ENCODE results near the gene CIC. TPM values are rescaled to one million over a fixed set of nuclear protein-coding genes. Genes with fewer than 3 reads are reported as not detected.

Gene CIC
- total RNA-seq, 4 donors from 2014 or later: 57.8 to 90.0 (median 59.0) TPM

DNA sequence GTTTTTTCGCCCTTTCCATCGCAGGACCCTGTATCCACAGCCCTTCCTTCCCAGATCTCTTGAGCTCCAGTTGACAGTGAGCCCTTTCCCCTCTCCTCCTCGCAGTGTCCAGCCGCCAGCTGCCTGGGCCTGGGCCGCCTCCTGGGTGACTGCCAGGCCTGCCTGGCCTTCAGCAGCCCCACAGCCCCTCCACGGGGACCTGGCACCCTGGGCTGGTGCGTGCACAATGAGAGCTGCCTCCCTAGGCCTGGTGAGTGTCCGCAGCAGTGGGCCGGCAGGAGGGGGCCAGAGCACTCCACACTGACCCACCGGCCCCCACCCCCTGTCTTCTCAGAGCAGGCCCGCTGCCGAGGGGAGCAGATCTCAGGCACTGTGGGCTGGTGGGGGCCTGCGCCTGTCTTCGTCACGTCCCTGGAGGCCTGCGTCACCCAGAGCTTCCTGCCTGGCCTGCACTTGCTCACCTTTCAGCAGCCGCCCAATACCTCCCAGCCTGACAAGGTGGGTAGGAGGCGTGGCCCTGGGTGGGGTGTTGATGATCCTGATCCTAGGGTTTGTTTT is 75.4 kb downstream of the CIC start:
- intact Hi-C loops (cut with DNase I; ENCODE audit: low total_unique reads): no loop called here
- 90 to 93% methylated on average over 15 to 18 of the region's 18 CpGs for whole genome bisulfite sequencing, 2 donors

More for the DNA sequence above, 75.4 kb downstream of the CIC start:
- TF ChIP-seq CTCF (IDR thresholded peaks at IDR 0.05) (no peak), POLR2A (IDR thresholded peaks at IDR 0.05) (no peak)
- no peak overlapping the region for H3K4me3 ChIP-seq (ENCODE audit: low read depth, poor library complexity, severe bottlenecking)
- DNase-seq (ENCODE audit: low spot score in 2 of 2): no peak

Other genes with a start within 250 kb of the CIC start
- gene GRIK5, start 199.0 kb upstream of the CIC start, total RNA-seq: 1 to 10 TPM in 1 of 4 donors, under 1 TPM in 3; 0.11 to 1.4 (median 0.82) TPM
- gene ZNF574, start 193.1 kb upstream of the CIC start, total RNA-seq: 10 to 100 TPM; 28.4 to 52.1 (median 30.8) TPM
- gene POU2F2, start 136.8 kb upstream of the CIC start, total RNA-seq: 1 to 10 TPM in 2 of 4 donors, under 1 TPM in 2; 0.67 to 3.8 (median 1.0) TPM
- gene DEDD2, start 51.6 kb upstream of the CIC start, total RNA-seq: 100 to 1,000 TPM in 2 of 4 donors, 10 to 100 TPM in 2; 82.9 to 135 (median 93.5) TPM
- 10 to 100 TPM in 1 of 4 donors, 1 to 10 TPM in 3; 6.9 to 10.7 (median 8.6) TPM for gene ZNF526, start 48.9 kb upstream of the CIC start, total RNA-seq
- 10 to 100 TPM; 31.4 to 42.0 (median 34.1) TPM for gene GSK3A, start 26.6 kb upstream of the CIC start, total RNA-seq
- gene ERF, start 14.1 kb upstream of the CIC start, total RNA-seq: 10 to 100 TPM; 29.9 to 44.0 (median 36.9) TPM
- under 1 TPM in 3 of 4 donors, not detected in 1; 0.23 to 0.30 (median 0.29) TPM for gene PRR19, start 32.9 kb downstream of the CIC start, total RNA-seq
- gene PAFAH1B3, start 33.4 kb downstream of the CIC start, total RNA-seq: 10 to 100 TPM in 3 of 4 donors, 1 to 10 TPM in 1; 4.3 to 18.4 (median 14.0) TPM
- gene TMEM145, start 44.1 kb downstream of the CIC start, total RNA-seq: under 1 TPM in 1 of 4 donors, not detected in 3; 0.88 TPM
- 10 to 100 TPM in 3 of 4 donors, 1 to 10 TPM in 1; 6.1 to 14.1 (median 12.0) TPM for gene MEGF8, start 56.4 kb downstream of the CIC start, total RNA-seq
- gene CNFN, start 121.0 kb downstream of the CIC start, total RNA-seq: 100 to 1,000 TPM; 359 to 606 (median 493) TPM
- 10 to 100 TPM; 20.9 to 96.9 (median 55.9) TPM for gene LIPE, start 158.1 kb downstream of the CIC start, total RNA-seq
- gene CXCL17, start 173.7 kb downstream of the CIC start, total RNA-seq: under 1 TPM in 1 of 4 donors, not detected in 3; 0.69 TPM

All from lower leg skin (tissue), 4 donors.